Gastroesophageal sphincter (tissue), 3 donors: Measurements from ENCODE around the gene CDK5R2.

Source experiments
- POLR2AphosphoS5 ChIP-seq: sonication (generic); formaldehyde crosslinking; IDR thresholded peaks from one replicate; pipeline ENCODE4 v1.6.1; 2017; ENCODE audit warnings: antibody characterized with exemption
- TF ChIP-seq, protein P1 (sequence below), 4 experiments: fragments of 200-600 bp in 2 of 4; fragments of 450-650 bp in 2 of 4; sonication (generic) in 1 of 4; IDR thresholded peaks; one replicate each; pipeline ENCODE4 v1.5.1; 2017 to 2019; ENCODE audit warnings: antibody characterized with exemption in 4 of 4, mild to moderate bottlenecking in 2 of 4, moderate library complexity in 2 of 4

DNA sequence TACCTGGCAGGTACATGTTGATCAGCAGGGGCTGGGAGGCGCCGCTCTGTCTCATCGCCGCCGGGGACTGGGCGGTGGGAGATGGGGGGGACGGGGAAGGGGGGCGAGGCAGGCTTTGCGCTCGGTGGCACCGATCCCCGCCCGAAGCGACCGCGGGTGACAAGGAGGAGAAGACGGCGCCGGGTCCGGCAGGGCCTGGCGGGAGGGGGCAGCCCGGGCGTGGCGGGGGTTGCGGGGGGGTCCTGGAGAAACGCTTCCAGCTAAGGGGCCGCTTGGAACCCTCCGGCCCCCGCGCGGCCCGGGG lies 25.5 kb downstream of the CDK5R2 start, which contains the start of gene FEV:
- TF ChIP-seq POLR2AphosphoS5 = no peak
- TF ChIP-seq, protein P1, sequence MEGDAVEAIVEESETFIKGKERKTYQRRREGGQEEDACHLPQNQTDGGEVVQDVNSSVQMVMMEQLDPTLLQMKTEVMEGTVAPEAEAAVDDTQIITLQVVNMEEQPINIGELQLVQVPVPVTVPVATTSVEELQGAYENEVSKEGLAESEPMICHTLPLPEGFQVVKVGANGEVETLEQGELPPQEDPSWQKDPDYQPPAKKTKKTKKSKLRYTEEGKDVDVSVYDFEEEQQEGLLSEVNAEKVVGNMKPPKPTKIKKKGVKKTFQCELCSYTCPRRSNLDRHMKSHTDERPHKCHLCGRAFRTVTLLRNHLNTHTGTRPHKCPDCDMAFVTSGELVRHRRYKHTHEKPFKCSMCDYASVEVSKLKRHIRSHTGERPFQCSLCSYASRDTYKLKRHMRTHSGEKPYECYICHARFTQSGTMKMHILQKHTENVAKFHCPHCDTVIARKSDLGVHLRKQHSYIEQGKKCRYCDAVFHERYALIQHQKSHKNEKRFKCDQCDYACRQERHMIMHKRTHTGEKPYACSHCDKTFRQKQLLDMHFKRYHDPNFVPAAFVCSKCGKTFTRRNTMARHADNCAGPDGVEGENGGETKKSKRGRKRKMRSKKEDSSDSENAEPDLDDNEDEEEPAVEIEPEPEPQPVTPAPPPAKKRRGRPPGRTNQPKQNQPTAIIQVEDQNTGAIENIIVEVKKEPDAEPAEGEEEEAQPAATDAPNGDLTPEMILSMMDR (IDR thresholded peaks at IDR 0.05) = no peak
